ENCODE data around the gene COPS9.

COPS9 gene

GRCh38 chr2:240165661-240166060 is 29.6 kb upstream of the COPS9 start:
- no peak for DNase-seq

- DNase-seq = no peak
These were observed 28.9 kb upstream of the COPS9 start for GRCh38 chr2:240165034-240165433.

GRCh38 chr2:240164586-240164985 is 28.5 kb upstream of the COPS9 start:
- no peak for DNase-seq

DNA sequence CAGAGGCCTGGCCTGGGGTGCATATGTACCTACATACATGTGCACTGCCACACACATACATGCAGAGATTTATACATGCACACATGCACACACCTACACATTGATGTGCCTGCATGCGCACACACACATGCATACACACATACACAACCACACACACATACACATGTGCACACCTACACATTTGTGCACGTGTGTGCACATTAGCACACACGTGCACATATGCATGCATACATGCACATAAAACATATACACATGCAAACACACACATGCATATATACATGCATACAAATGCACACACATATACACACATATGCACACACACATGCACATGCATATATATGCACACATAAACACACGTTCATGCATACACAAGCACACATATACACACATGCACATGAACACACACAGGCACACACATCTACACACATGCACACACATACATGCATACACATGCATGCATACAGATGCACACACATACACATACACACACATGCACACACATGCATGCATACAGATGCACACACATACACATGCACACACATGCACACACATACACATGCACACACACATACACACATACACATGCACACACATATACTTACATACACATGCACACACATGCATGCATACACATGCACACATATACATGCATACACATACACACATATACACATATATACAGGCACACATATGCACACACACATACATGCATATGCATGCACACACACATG is 27.9 kb upstream of the COPS9 start:
- DNase-seq = no peak

DNA sequence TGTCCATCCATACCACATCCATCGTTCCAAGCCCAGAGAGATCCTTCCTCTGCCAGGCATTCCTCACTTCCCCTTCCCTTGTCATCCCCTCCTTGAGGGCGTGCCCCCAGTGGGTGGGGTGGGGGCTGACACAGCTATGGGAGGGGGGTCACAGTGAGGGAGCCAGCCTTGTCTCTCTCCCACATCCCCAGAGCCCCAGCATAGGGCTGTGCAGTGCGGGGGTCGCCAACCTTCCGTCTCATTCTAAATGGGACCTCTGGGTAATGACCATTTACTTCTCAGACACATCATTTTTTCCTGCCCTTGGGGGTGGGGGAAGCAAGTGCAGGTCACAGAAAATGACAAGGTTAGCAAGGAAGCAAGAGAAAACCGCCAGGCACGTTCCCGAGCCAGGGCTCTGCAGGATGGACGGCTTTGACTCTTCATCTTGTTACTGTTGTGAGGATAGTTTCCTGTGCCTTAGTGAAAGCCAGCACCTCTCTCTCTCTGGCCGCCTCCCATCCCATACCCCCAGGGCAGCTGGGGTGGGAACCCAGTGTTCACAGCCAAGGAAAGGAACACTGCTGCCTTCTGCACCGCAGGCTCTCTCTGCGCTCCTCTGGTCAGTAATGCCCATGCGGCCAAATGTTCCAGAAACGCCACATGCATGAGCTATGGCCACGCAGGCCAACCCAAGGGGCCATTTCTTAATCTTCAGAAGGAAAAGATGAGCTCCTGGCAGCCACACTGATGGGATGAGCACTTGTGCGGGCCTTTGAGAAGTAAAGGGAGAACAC is 27.0 kb upstream of the COPS9 start:
- DNase-seq = no peak

DNA sequence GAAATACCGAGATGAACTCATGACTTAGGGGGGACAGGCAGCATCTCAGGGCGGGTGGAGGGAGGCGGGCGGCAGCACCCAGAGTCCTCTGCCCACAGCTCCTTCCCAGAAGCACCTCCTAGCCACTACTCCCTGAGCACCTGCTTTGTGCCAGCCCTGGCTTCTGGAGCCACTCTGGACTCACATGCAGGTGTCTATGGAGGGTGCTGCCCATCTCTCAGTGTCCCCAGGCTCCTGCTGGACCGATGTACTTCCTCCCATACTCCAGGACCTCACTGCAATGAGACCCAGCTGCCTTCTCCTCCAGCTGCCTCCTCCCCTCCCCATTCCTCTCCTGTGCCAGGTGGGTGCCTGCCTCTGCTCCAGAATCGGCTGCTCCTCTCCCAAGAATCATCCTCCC is 26.4 kb upstream of the COPS9 start:
- no peak for DNase-seq

DNA sequence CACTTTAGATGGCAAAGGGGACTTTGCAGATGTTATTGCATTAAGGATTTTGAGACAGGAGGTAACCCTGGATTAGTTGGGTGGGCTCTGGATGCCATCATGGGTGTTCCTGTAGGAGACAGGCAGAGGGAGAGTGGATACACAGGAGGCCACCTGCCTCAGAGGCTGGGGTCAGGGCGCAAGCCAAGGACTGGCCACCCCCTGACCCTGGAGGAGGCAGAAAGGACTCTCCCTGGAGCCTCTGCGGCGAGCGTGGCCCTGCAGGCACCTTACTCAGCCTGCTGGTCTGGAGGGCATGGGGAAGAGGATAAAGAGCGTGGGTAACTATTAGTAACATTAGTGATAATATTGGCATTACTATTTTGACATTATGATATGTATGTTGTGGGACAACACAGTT is 25.9 kb upstream of the COPS9 start:
- DNase-seq = no peak

GRCh38 chr2:240161087-240161750 is 25.1 kb upstream of the COPS9 start:
- DNase-seq = no peak

GRCh38 chr2:240160291-240161086 is 24.4 kb upstream of the COPS9 start:
- no peak for DNase-seq

- DNase-seq = no peak
These were observed 23.2 kb upstream of the COPS9 start for GRCh38 chr2:240159251-240159839.

- no peak for DNase-seq
These were observed 21.0 kb upstream of the COPS9 start for GRCh38 chr2:240157147-240157470.

- DNase-seq = no peak
These were observed 20.5 kb upstream of the COPS9 start for GRCh38 chr2:240156435-240157146.

DNA sequence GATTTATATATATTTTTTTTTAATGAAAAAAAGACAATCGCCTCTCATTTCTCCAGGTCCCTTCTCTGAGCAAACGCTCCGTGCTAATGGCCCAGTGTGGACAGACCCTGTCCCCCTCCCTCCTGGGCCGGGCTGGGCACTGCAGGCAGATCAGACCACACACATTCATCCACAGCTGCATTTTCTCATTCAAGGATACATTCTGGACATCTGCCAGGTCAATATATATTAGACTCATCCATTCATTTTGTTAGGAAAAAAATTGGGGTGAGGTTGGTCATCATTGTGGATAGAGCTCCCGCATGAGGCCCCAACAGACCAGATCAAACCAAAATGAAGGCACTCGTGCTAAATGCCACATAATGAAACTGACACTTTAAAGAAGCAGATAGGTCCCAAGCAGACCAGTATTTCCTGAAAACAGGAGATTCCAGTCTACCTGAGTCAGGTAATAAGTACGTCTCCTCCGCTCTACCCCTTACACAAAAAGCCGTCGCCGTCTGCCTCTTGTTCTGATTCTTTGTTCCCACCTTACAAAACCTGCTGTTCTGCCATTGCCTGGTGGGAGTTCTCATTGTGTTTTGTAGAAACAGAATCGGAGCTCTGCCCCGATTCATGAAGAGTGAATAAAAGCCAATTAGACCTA is 19.8 kb upstream of the COPS9 start:
- no peak for DNase-seq

DNA sequence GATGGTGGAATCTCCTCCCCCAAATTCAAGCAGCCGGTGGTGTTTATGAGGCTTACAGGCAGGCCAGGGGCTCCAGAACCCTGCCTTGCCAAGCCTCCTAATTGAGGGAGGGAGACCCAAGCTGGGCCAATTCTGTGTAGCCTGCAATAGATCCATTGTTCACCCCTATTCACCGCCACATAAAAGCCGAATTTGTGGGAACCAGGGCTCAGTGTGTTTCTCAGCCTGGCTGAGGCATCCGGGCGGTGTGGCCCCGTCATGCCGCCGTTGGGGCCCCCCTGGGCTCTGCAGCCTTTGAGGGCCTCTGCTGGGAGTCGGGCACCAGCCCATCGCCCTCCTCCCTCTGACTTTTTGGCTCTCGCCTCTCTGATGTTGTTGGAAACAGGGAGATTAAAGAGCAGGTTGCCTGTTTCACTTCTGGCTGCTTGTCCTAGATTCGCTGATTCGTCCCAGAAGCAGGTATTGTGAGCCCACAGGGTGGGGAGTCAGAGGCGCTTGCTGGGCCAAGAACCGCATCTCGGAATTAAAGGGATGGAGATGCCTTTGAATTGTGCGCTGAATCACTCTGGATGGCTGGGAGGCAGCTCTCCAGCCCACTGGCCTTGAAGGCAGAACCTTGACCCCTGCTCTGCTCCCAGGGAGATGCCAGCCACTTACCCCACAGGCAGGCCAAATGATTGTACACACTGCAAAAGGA is 19.1 kb upstream of the COPS9 start:
- DNase-seq = no peak

- no peak for DNase-seq
These were observed 18.5 kb upstream of the COPS9 start for GRCh38 chr2:240154606-240155005.

DNA sequence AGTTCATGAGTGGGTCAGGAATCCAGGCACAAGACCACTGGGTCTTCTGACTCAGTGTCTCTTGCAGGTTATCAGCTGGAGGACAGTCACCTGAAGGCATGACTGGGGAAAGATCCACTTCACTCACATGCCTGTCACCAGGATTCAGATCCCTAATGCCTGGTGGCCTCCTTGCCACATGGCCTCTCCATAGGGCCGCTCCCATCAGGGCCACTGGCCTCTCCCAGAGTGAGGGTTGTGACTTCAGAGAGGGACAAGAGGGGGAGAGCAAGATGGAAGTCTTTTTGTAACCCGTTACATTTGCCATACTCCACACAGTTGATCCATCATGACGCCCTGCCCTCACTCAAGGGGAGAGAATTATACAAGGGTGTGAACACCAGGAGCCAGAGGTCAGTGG is 17.3 kb upstream of the COPS9 start:
- DNase-seq = no peak

GRCh38 chr2:240151477-240152031 is 15.4 kb upstream of the COPS9 start:
- no peak for DNase-seq

GRCh38 chr2:240149943-240150784 is 14.1 kb upstream of the COPS9 start:
- no peak for DNase-seq

DNA sequence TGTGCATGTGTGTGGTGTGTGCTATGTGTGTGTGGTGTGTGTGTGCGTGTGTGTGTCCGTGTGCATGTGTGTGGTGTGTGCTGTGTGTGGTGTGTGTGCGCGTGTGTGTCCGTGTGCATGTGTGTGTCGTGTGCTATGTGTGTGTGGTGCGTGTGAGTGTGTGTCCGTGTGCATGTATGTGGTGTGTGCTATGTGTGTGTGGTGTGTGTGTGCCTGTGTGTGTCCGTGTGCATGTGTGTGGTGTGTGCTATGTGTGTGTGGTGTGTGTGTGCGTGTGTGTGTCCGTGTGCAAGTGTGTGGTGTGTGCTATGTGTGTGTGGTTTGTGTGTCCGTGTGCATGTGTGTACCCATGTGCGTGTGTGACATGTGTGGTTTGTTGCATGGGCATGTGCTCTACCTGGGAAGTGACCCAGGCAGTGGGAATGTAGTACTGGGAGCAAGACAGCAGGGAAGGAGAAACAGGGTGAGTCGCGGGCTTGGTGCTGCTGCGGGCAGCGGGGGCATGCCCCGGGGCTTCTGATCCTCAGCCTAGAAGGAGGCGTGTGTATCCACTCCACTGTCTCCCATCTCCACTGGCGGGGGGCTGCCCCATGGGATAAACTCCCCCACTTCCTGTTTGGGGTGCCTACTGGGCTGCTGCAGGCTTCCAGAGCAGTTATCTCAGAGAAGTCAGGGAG is 11.9 kb upstream of the COPS9 start:
- no peak for DNase-seq

Measured in activated CD4-positive, alpha-beta T cell treated with anti-CD3 and anti-CD28 coated beads for 1 hour (primary cell).